Stimulated activated CD8-positive, alpha-beta memory T cell treated with anti-CD3 and anti-CD28 coated beads, Interleukin-7, amount 100 ng/mL, for 24 hours (primary cell): ENCODE data around the gene CDC42BPB.
"Not testable (repeated sequence)": the region's sequence is repeated elsewhere in the genome, so short reads cannot be mapped to it uniquely, and the experiment has no call there.

Experiments used
- DNase-seq: peaks from one replicate; pipeline ENCODE4 v3.0.0-alpha.2; 2020; ENCODE audit warnings: low read depth

The CDC42BPB gene

GRCh38 chr14:103050935-103051334, 6.4 kb downstream of the CDC42BPB start:
- DNase-seq = no peak

- DNase-seq = not testable (repeated sequence)
Measured at GRCh38 chr14:103047453-103047852, 9.9 kb downstream of the CDC42BPB start.

- DNase-seq = no peak
Measured at GRCh38 chr14:103045371-103045869, 11.9 kb downstream of the CDC42BPB start.

GRCh38 chr14:103043257-103044015, 13.9 kb downstream of the CDC42BPB start:
- no peak for DNase-seq

- DNase-seq = no peak
Measured at GRCh38 chr14:103041464-103041863, 15.9 kb downstream of the CDC42BPB start.

GRCh38 chr14:103033681-103034096, 23.7 kb downstream of the CDC42BPB start:
- no peak for DNase-seq

- no peak for DNase-seq
Measured at GRCh38 chr14:103031956-103032355, 25.4 kb downstream of the CDC42BPB start.

GRCh38 chr14:103031566-103031911, 25.8 kb downstream of the CDC42BPB start:
- DNase-seq = no peak

- no peak for DNase-seq
Measured at GRCh38 chr14:103030741-103031565, 26.4 kb downstream of the CDC42BPB start.

- no peak for DNase-seq
Measured at GRCh38 chr14:103029936-103030335, 27.4 kb downstream of the CDC42BPB start.

- no peak for DNase-seq
Measured at GRCh38 chr14:103028772-103029171, 28.6 kb downstream of the CDC42BPB start.

GRCh38 chr14:103028161-103028767, 29.1 kb downstream of the CDC42BPB start:
- no peak for DNase-seq

- DNase-seq = no peak
Measured at GRCh38 chr14:103027451-103027850, 29.9 kb downstream of the CDC42BPB start.

- no peak for DNase-seq
Measured at GRCh38 chr14:103026988-103027387, 30.4 kb downstream of the CDC42BPB start.

GRCh38 chr14:103026196-103026595, 31.2 kb downstream of the CDC42BPB start:
- not testable (repeated sequence) for DNase-seq

GRCh38 chr14:103023881-103024473, 33.4 kb downstream of the CDC42BPB start:
- no peak for DNase-seq

- DNase-seq = no peak
Measured at GRCh38 chr14:103022685-103023044, 34.7 kb downstream of the CDC42BPB start.

GRCh38 chr14:103022002-103022684, 35.2 kb downstream of the CDC42BPB start:
- no peak for DNase-seq

GRCh38 chr14:103021684-103022001, 35.7 kb downstream of the CDC42BPB start:
- no peak for DNase-seq

- DNase-seq = no peak
Measured at GRCh38 chr14:103020271-103021170, 36.8 kb downstream of the CDC42BPB start.

GRCh38 chr14:103019826-103020225, 37.5 kb downstream of the CDC42BPB start:
- no peak for DNase-seq
